HG02852 (cell line): ENCODE data around the gene RESF1.

Experiments used
- ATAC-seq: cut with Tn5 transposase; IDR thresholded peaks from one replicate; pipeline ENCODE4 v1.9.1; 2021; ENCODE audit warnings: mild to moderate bottlenecking, moderate library complexity; ENCODE audit not compliant: unreplicated experiment

Gene RESF1

DNA sequence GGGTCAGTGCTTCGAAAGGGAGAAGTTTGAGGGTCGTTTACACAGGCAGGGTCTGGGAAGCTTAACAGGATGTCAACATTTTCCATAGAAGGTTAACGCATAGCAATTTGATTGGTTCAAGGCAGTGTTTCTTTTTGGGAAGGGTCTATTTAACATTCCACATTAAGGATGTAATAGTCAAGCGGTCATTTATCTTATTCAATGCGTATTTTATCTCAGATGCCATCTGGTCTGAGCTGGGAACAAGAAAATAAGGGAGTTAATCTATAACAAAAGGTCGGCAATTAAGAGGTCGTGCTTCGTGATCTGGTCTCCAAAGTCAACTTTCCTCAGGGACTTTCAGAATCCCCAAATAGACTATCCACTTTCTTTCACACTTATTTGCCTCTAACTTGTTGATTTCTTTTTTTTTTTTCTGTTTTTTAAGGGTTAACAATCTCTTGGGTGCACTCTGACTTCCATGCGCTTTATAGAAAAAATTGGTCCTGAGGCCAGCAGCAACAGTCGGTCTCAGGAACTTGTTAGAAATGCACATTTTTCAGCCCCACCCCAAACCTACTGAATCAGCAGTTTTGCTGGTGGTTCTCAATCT, 550 bp upstream of the RESF1 start:
- ATAC-seq, result no peak

DNA sequence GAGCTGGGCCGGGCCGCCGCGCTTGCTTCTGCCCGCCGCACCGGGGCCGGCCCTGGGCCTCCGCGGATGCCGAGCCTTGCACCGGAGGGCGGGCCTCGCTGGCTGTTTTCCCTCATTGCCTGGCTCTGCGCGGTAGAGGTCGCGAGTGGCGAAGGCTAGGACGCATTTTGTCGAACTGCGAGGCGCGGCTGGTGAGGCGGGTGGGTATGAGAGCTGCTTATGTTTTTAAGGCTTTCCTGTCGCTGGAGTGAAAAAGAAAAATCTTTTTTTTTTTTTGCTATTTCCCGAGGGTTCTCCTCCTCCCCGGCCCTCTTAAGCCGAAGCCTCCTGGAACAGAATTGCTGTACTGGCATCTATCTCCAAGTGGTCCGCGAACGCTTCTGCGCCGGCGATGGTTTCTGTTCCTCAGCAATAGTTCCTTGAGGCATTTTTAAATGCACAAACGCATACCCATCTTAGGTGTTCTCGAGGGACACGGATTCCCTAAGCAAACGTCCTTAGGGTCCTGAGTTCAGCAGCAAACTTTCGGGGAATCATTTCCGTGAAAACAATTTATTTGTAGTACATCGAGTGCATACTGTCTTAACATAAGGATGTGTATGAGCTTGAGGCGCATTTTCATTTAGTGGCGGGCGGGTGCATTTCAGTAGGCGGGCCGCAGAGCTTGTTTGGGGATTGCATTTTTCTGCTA, 631 bp downstream of the RESF1 start:
- peak; percentile 43 for ATAC-seq

DNA sequence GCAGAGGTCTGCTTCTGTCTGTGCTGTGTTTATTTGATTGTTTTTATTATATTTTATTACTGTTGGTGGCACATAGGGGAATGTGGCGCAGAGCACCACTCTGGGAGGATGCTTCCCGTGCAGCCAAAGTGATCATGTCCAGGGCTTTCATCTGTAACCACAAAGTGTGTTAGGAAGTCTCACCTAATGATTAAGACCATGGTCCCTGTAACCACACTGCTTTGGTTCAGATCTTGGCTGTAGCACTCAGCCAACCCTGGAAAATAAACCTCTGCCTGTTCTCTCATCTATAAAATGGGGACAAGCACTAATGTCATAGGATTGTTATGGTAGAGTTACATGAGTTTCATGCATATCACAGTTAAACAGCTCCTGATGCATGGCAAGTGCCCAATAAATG, 1.9 kb downstream of the RESF1 start:
- ATAC-seq, result no peak

DNA sequence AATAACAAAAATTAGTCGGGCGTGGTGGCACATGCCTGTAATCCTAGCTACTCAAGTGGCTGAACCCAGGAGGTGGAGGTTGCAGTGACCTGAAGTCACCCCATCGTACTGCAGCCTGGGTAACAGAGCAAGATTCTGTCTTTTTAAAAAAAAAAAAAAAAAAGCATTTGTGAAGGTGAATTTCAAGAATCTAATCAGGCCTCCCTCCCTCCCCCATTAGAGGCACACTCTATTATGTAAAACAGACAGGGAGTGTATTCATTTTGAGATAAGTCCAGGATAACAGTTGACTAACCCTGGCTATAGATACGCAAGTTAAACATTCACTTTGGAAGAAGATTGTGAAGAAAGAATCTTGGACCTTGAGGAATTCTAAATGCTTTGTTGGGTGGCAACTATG, 2.9 kb downstream of the RESF1 start:
- ATAC-seq, result no peak

DNA sequence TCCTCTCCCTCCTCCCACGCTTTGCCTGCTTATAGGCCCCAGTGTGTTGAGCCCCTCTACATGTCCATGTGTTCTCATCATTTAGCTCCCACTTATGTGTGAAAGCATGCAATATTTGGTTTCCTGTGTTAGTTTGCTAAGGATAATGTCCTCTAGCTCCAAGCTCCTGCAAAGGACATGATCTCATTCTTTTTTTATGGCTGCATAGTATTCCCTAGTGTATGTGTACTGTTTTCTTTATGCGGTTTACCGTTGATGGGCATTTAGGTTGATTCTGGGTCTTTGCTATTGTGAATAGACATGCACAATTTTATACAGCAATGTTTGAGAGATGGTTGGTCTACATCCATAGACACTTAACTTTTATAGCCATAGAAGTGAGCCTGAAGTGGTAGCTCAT, 5.1 kb downstream of the RESF1 start:
- no peak for ATAC-seq

DNA sequence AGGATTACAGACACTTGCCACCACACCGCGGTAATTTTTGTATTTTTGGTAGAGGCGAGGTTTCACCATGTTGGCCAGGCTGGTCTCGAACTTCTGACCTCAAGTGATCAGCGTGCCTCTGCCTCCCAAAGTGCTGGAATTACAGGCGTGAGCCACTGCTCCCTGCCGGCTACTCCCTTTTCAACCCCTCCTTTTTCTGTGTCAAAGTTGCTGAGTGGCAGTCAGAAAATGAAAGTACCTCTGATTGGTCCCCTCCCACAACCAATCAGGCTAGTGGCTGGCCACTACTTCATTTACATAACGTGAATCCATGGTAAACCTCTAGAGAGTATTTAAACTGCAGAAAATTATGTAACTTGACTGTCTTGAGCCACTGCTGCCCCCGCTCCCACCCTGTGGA, 5.9 kb downstream of the RESF1 start:
- ATAC-seq, result no peak

DNA sequence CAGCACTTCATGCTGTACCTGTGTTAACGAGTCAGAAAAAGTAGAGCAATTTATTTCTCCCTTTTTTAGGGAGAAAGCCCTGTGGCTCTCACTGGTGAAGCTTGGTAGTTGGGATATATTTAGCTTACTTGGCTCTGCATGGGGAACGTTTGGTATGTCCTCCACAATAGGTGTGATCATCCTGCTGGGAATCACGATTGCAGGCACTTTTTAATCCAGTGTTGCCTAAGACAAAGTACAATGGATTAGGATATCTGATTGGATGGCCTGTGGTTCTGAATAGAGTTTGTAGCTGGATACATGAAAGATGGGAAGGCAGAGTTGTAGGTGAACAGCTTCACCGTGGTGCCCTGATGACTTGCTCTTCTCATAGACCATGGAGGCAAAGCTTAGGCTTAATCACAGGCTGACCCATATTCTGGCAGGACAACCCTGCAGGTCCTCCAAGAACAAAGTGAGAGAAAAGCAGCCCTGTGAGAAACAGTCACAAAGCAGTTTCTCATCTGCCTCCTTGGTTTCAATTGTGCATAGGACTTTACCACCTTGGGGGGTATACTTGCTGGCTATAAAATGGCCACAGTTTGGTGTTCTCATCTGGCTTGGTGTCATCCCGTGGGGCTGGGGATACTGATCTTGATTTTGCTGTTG, 7.5 kb downstream of the RESF1 start:
- no peak for ATAC-seq

DNA sequence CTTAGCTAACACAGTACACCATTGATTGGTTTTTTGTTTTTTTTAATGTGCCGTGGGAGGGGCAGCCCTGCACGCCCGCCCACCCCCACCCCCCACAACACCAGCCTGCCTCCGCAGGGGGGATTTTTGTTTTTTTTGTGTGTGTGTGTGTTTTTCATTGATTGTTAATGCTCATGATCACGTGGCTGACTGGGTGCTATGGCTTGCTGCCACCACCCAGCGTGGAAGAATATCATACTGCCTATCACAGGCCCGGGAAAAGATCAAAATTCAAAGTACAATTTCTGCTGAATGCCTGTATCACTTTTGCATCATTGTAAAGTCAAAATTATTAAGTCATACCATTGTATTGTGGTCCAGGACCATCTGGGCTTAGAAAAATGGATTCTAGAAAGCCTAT, 8.3 kb downstream of the RESF1 start:
- no peak for ATAC-seq

DNA sequence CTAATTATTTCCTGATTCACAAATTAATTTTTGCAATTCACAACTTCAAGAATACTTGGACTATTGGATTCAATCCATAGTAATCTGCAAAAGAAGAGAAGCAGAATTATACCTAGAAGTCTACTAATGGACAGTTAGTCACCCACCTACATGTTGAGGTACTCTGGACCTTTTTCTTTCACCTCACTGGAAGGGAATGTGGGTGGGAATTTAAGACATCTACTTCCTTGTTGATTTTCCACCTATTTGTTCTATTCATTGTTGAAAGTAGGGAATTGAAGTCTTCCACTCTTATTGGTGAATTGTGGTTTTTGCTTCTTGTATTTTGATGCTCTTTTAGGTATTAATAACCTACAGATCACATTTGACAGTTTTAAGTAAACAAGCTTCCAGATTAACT, 11.0 kb downstream of the RESF1 start:
- no peak for ATAC-seq

DNA sequence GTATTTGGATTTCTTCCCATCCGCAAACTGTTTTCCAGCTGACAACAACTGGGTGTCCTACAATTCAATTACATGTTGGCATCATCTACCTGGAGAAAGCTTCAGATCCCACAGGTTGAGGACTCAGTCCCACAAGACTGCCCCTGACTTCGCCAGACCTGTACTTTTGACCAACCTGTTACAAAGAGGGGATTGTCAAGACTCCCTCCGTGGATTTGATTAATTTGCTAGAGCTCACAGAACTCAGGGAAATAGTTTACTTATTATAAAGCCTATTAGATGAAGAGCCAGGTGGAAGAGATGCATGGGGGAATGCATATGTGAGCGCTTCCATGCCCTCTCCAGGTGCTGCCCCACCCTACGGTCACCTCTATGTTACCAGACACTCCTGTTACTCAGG, 14.6 kb downstream of the RESF1 start:
- ATAC-seq, result no peak

DNA sequence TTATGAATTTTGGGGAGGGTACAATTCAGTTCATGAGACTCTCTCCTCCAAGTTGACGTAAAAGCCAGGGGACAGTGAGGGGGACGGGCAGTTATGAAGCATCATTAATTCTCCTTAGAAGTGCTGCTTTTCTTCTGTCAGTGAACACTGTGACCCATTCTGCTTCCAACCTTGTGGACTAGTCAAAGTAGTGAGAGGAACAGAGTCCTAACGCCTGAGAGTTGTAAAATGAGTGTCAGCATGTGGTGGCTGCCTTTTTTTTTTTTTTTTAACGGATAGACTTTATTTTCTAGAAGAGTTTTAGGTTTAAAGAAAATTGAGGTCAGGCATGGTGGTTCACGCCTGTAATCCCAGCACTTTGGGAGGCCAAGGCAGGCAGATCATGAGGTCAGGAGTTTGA, 15.5 kb downstream of the RESF1 start:
- ATAC-seq, result no peak

DNA sequence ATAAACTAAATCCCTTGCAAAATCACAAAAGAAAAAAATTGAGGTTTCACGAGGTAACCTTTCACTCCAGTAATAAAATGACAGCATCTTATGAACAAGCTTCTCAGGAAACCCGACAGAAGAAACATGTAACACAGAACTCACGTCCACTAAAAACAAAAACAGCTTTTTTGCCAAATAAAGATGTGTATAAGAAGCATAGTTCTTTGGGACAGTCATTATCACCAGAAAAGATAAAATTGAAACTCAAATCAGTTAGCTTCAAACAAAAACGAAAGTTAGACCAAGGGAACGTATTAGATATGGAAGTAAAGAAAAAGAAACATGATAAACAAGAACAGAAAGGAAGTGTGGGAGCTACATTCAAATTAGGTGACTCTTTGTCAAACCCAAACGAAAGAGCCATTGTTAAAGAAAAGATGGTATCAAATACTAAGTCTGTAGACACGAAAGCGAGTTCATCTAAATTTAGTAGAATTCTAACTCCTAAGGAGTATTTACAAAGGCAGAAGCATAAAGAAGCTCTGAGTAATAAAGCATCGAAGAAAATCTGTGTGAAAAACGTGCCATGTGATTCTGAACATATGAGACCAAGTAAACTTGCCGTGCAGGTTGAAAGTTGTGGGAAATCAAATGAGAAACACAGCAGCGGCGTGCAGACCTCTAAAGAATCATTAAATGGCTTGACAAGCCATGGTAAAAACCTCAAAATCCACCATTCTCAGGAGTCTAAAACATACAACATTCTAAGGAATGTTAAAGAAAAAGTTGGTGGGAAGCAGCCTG, 25.8 kb downstream of the RESF1 start:
- no peak for ATAC-seq

DNA sequence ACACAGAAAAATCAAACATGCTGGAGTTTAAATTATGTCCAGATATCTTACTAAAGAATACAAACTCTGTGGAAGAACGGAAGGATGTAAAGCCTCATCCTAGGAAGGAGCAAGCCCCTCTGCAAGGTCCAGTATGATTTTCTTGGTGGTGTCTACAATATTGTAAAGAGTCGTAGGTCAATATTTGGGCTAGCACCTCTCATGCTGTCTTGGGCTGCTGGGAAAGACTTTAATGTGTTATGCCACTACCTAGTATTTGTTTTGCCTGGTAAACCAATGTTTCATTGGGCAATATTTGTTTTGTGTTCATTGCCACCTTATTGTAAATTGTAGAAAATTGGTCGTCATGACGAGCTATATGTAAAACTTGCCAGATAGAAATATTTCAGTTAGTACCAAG, 26.6 kb downstream of the RESF1 start:
- ATAC-seq, result no peak

DNA sequence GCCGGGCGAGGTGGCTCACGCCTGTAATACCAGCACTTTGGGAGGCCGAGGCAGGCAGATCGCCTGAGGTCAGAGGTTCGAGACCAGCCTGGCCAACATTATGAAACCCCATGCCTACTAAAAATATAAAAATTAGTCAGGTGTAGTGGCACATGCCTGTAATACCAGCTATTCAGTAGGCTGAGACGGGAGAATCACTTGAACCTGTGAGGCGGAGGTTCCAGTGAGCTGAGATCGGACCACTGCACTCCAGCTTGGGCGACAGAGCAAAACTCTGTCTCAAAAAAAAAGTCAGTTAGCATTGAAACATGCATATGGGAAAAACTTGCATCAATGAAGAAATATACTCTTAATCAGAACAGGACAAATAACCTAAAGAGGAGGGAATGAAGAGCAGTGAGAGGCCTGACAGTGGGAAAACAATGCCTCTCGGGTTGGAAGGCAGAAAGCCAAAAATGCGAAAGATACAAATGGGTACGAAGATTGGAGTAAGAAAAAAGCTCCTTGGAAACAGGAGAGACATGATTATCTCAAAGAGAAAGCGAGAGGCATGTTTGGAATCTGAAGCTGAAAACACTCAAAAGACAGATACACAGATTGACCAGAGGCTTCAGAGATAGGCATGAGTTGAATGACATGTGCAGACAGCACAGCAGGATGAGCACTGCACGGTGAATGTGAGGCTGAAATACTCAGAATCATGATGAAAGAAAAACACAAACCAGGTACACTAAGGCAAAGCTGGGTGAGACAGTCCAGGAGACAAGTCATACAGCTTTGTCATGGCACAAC, 30.6 kb downstream of the RESF1 start:
- no peak for ATAC-seq

DNA sequence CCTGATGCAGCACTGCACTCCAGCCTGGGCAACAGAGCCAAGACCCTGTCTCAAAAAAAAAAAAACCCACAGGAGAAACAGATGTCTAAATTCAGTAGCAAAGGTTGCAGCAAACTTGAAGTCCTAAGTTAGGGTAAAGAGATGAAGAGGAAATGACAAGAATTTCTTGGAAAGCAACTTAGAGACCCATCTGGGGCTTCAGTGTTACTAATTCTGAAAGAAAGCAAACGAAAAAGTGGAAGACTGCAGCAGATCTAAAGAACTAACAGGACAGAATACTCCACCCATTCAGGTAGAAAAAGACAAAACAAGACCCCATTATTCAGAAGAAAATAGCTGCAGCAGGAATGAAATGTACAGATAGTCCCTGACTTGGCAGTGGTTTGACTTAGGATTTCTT, 31.9 kb downstream of the RESF1 start:
- ATAC-seq, result no peak

DNA sequence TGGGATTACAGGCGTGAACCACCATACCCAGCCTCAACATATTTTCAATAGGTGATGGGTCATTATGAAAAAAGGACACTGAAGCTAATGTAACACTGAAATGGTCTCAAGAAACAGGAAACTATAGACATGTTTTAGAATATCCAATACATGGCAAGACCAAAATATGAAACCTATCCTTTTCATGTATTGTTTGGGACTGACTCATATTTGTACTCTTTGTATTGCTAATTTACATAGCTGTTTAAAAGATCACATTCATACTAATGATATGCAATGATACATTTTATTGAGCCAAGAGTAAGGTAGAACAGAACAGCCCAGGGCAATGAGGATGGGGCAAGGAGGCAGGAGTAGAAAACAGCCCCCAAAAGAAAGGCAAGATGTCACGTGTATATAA, 32.6 kb downstream of the RESF1 start:
- ATAC-seq, result no peak

DNA sequence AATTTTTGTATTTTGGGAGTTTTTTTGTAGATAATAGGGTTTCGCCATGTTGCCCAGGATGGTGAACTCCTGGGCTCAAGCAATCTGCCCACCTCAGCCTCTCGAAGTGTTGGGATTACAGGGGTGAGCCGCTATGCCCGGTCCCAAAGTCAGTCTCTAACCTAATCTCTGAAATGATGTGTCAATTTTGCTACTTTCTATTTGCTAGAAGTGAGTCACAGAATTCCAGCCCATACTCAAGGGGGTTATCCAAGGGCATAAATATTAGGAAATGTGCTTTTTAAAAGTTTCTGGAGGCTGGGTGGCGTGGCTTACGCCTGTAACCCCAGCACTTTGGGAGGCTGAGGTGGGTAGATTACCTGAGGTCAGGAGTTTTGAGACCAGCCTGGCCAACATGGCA, 40.5 kb downstream of the RESF1 start:
- no peak for ATAC-seq

DNA sequence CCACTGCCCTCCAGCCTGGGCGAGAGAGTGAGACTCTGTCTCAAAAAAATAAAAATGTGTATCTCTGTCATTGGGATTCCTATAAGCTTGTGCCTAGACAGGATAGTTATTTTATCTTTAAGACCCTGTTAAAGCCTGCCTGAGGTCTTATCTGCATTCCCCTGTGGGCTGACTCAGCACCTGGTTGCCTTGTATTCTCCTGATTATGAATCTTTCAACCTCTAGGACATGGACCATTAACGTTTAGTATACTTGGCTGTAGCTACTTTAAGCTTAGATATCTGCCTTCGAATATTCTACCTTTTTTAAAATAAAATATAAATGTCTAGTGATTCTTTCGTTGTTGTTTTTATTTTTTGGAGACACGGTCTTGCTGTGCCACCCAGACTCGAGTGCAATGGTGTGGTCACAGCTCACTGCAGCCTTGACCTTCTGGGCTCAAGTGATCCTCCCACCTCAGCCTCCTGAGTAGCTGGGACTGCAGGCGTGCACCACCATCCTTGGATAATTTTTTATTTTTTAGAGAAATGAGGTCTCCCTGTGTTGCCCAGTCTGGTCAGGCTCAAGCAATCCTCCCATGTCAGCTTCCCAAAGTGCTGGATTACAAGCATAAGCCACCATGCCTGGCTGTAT, 41.3 kb downstream of the RESF1 start:
- no peak for ATAC-seq

DNA sequence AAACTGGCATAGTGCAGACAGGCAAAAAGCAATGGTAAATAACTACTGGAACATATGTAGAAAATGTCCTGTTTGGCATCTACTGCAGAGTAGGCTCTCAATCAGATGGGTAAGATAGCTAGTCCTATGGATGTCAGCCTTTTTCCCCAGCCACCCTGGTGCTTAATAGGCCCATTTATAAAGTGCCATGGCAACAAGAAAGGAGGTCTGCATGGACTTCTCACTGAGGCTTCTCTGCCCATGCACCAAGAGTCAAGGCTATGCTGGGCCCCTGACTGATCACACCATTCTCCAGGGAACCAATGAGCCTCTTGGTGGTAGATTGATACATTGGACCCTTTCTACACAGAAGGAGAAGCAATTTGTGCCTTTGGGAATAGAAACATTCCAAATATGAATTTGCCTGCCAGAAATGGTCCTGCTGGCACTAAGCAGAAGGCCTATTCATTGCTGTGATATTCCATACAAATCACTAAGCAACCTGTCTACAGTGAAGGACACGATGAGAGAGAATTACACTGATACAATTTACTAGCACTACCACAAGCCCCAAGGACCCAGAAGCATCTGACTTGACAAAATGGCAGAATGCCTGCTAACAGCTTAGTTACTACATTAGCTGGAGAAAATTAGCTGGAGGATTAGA, 43.8 kb downstream of the RESF1 start:
- ATAC-seq, result no peak

DNA sequence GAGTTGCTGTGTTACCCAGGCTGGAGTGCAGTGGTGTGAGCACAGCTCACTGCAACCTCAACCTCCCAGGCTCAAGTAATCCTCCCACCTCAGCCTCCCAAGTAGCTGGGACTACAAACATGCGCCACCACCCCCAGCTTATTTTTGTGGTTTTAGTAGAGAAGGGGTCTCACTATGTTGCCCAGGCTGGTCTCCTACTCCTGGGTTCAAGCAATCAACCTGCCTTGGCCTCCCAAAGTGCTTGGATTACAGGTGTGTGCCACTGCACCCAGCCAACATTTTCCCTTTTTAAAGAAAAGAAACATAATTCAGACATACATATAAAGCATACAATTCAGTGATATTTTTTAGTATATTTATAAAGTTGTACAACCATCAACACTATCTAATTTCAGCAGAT, 44.4 kb downstream of the RESF1 start:
- no peak for ATAC-seq
